H9 (cell line): ENCODE data around the gene NRG3. TPM values are rescaled to one million over a fixed set of nuclear protein-coding genes. Genes with fewer than 3 reads are reported as not detected.
A peak's percentile ranks its signal among the peaks of the same experiment; 100 is the strongest.

Experiments
- DNase-seq: peaks from one replicate; pipeline ENCODE4 v3.0.0-alpha.2; 2017
- H2AFZ ChIP-seq: one replicate; pipeline ENCODE4 v1.6.1; 2013; ENCODE audit warnings: mild to moderate bottlenecking, low read length, control low read depth, moderate library complexity
- H2AK5ac ChIP-seq: 2 replicates; pipeline ENCODE4 v1.6.1; 2013; ENCODE audit warnings: low read length, control low read depth, mixed read lengths; ENCODE audit not compliant: insufficient read length
- H2BK120ac ChIP-seq: one replicate; pipeline ENCODE4 v1.6.1; 2013; ENCODE audit warnings: low read depth, mild to moderate bottlenecking, low read length, control low read depth, inconsistent platforms; ENCODE audit not compliant: poor library complexity, severe bottlenecking
- H2BK12ac ChIP-seq: 2 replicates; pipeline ENCODE4 v1.6.1; 2013; ENCODE audit warnings: low read length, control low read depth, mixed read lengths, low read depth; ENCODE audit not compliant: insufficient read length
- H2BK15ac ChIP-seq: 2 replicates; pipeline ENCODE4 v1.6.1; 2013; ENCODE audit warnings: low read depth, low read length, control low read depth
- H2BK20ac ChIP-seq: one replicate; pipeline ENCODE4 v1.6.1; 2013; ENCODE audit warnings: low read depth, mild to moderate bottlenecking, low read length, control low read depth, inconsistent platforms; ENCODE audit not compliant: poor library complexity, severe bottlenecking
- H2BK5ac ChIP-seq: 2 replicates; pipeline ENCODE4 v1.6.1; 2013; ENCODE audit warnings: low read length, control low read depth, mixed read lengths; ENCODE audit not compliant: insufficient read length
- H3K14ac ChIP-seq: 2 replicates; pipeline ENCODE4 v1.6.1; 2013; ENCODE audit warnings: low read length, control low read depth; ENCODE audit not compliant: insufficient read depth
- H3K18ac ChIP-seq: 2 replicates; pipeline ENCODE4 v1.6.1; 2013; ENCODE audit warnings: low read depth, mild to moderate bottlenecking, mixed read lengths, low read length, control low read depth; ENCODE audit not compliant: insufficient read length
- H3K23ac ChIP-seq: 2 replicates; pipeline ENCODE4 v1.6.1; 2013; ENCODE audit warnings: low read length, control low read depth, mixed read lengths, low read depth; ENCODE audit not compliant: insufficient read length
- H3K23me2 ChIP-seq: 2 replicates; pipeline ENCODE4 v1.6.1; 2013; ENCODE audit warnings: low read depth, mild to moderate bottlenecking, mixed read lengths, low read length, control low read depth; ENCODE audit not compliant: insufficient read length, poor library complexity, severe bottlenecking
- H3K27ac ChIP-seq: 2 replicates; pipeline ENCODE4 v1.5.1; 2013; ENCODE audit warnings: low read length, control low read depth, mixed read lengths, low read depth; ENCODE audit not compliant: insufficient read length
- H3K27me3 ChIP-seq: 2 replicates; pipeline ENCODE4 v1.6.1; 2013; ENCODE audit warnings: low read length, control low read depth, inconsistent platforms; ENCODE audit not compliant: insufficient read depth
- H3K4ac ChIP-seq: 2 replicates; pipeline ENCODE4 v1.6.1; 2013; ENCODE audit warnings: low read depth, mild to moderate bottlenecking, control low read depth, inconsistent platforms, low read length, moderate library complexity
- H3K4me1 ChIP-seq: 2 replicates; pipeline ENCODE4 v1.6.1; 2013; ENCODE audit warnings: low read length, control low read depth, inconsistent platforms; ENCODE audit not compliant: insufficient read depth
- H3K4me2 ChIP-seq: 2 replicates; pipeline ENCODE4 v1.6.1; 2013; ENCODE audit warnings: low read length, control low read depth, mixed read lengths; ENCODE audit not compliant: insufficient read length, insufficient read depth
- H3K56ac ChIP-seq: 2 replicates; pipeline ENCODE4 v1.6.1; 2013; ENCODE audit warnings: low read depth, mild to moderate bottlenecking, mixed read lengths, low read length, control low read depth; ENCODE audit not compliant: insufficient read length
- H3K79me1 ChIP-seq: 2 replicates; pipeline ENCODE4 v1.6.1; 2013; ENCODE audit warnings: low read depth, mild to moderate bottlenecking, moderate library complexity, low read length, control low read depth, inconsistent platforms; ENCODE audit not compliant: insufficient read depth, poor library complexity, severe bottlenecking
- H3K79me2 ChIP-seq: 2 replicates; pipeline ENCODE4 v1.6.1; 2013; ENCODE audit warnings: low read length, control low read depth, inconsistent platforms; ENCODE audit not compliant: insufficient read depth
- H3K9ac ChIP-seq: 2 replicates; pipeline ENCODE4 v1.6.1; 2013; ENCODE audit warnings: low read length, control low read depth, mixed read lengths; ENCODE audit not compliant: insufficient read length; ENCODE audit errors: extremely low read depth
- H3K9me3 ChIP-seq: one replicate; pipeline ENCODE4 v1.6.1; 2013; ENCODE audit warnings: low read depth, low read length, inconsistent platforms; ENCODE audit not compliant: control insufficient read depth
- H3T11ph ChIP-seq: one replicate; pipeline ENCODE4 v1.6.1; 2013; ENCODE audit warnings: mild to moderate bottlenecking, low read length, control low read depth, inconsistent platforms
- H4K20me1 ChIP-seq: one replicate; pipeline ENCODE4 v1.6.1; 2013; ENCODE audit not compliant: control insufficient read depth, insufficient read length, insufficient read depth
- H4K5ac ChIP-seq: 2 replicates; pipeline ENCODE4 v1.6.1; 2013; ENCODE audit warnings: low read depth, mild to moderate bottlenecking, mixed read lengths, low read length, control low read depth; ENCODE audit not compliant: insufficient read length
- H4K8ac ChIP-seq: replicated peaks from 2 replicates; pipeline ENCODE4 v1.6.1; 2013; ENCODE audit warnings: low read length, control low read depth, mixed read lengths, low read depth; ENCODE audit not compliant: insufficient read length
- H4K91ac ChIP-seq: 2 replicates; pipeline ENCODE4 v1.6.1; 2013; ENCODE audit warnings: low read depth, mild to moderate bottlenecking, moderate library complexity, mixed read lengths, low read length, control low read depth; ENCODE audit not compliant: insufficient read length
- H3K27ac Mint-ChIP-seq, 3 experiments: 2 replicates in 2 of 3; 3 replicates in 1 of 3; pipeline ENCODE4 v1.8.0; 2020 to 2021; ENCODE audit warnings: mixed read lengths in 3 of 3, mild to moderate bottlenecking in 1 of 3, moderate library complexity in 1 of 3
- H3K27me3 Mint-ChIP-seq: 2 replicates; pipeline ENCODE4 v1.8.0; 2021; ENCODE audit warnings: low read depth, mild to moderate bottlenecking, moderate library complexity, mixed read lengths
- H3K36me3 Mint-ChIP-seq, 3 experiments: 2 replicates in 2 of 3; 3 replicates in 1 of 3; pipeline ENCODE4 v1.8.0; 2020 to 2021; ENCODE audit warnings: low read depth in 3 of 3, mixed read lengths in 3 of 3; ENCODE audit not compliant: insufficient read depth in 1 of 3
- H3K4me1 Mint-ChIP-seq, 2 experiments: 2 replicates each; pipeline ENCODE4 v1.8.0; 2020; ENCODE audit warnings: mixed read lengths in 2 of 2
- H3K4me3 Mint-ChIP-seq, 2 experiments: 2 replicates in 1 of 2; 3 replicates in 1 of 2; pipeline ENCODE4 v1.8.0; 2020 to 2021; ENCODE audit warnings: mild to moderate bottlenecking in 2 of 2, mixed read lengths in 2 of 2, moderate library complexity in 1 of 2
- H3K9me3 Mint-ChIP-seq, 2 experiments: 2 replicates in 1 of 2; 3 replicates in 1 of 2; pipeline ENCODE4 v1.8.0; 2020; ENCODE audit warnings: mild to moderate bottlenecking in 2 of 2, mixed read lengths in 2 of 2, moderate library complexity in 1 of 2
- CTCF ChIP-seq: fragments of 200-600 bp; sonication (generic); conservative IDR thresholded peaks from 3 replicates; pipeline ENCODE4 v1.8.0; 2021; ENCODE audit warnings: antibody characterized with exemption, mild to moderate bottlenecking
- WGBS: extraction: QIAGEN DNeasy Blood & Tissue Kit; methylation state at CpG from one replicate; pipeline ENCODE4 v1.1.7; 2013; ENCODE audit warnings: missing lambda C conversion rate, low lambda C conversion rate, mixed read lengths; ENCODE audit not compliant: insufficient read length; ENCODE audit errors: extremely low coverage; 5-methylcytosine and 5-hydroxymethylcytosine counted together
- total RNA-seq: library from RNA; stranded (reverse); gene quantifications from 2 replicates; pipeline ENCODE4 v1.2.1, GENCODE V29; 2021

NRG3 gene
- total RNA-seq, 1 experiment from 2014 or later, result 1.6 TPM

GRCh38 chr10:81949283-81949682, 74.3 kb downstream of the NRG3 start:
- H3K27ac Mint-ChIP-seq, result no peak overlapping the region
- H3K27me3 Mint-ChIP-seq, result no peaks in the 10 kb centered on the region
- H4K8ac ChIP-seq, result no peak overlapping the region
- H3K4me3 Mint-ChIP-seq, result no peak overlapping the region
- no peak overlapping the region for H4K91ac ChIP-seq
- no peak overlapping the region for H2BK5ac ChIP-seq
- no peak overlapping the region for H3K23ac ChIP-seq
- no peak overlapping the region for H4K5ac ChIP-seq
- H3K9ac ChIP-seq, result no peak overlapping the region
- H3T11ph ChIP-seq, result no peak overlapping the region
- H4K20me1 ChIP-seq, result no peaks in the 10 kb centered on the region
- no peaks in the 10 kb centered on the region for H3K79me2 ChIP-seq
- H3K9me3 ChIP-seq, result no peaks in the 10 kb centered on the region
- no peaks in the 10 kb centered on the region for H3K23me2 ChIP-seq
- DNase-seq, result no peak
- peak; percentile 22; the same call in 2 of the 3 replicates for TF ChIP-seq CTCF
- no peak overlapping the region for H2BK15ac ChIP-seq
- no peak overlapping the region for H2BK20ac ChIP-seq
- no peaks in the 10 kb centered on the region for H3K9me3 Mint-ChIP-seq
- no peaks in the 10 kb centered on the region for H3K4me1 ChIP-seq
- no peaks in the 10 kb centered on the region for H3K36me3 Mint-ChIP-seq
- no peak overlapping the region; the same call in 1 of the 2 replicates for H3K14ac ChIP-seq
- no peak overlapping the region for H3K4ac ChIP-seq
- H2BK12ac ChIP-seq, result no peak overlapping the region
- H2AK5ac ChIP-seq, result no peak overlapping the region
- no peak overlapping the region for H3K27ac ChIP-seq
- no peak overlapping the region for H2AFZ ChIP-seq
- no peak overlapping the region for H2BK120ac ChIP-seq
- WGBS, result no CpG with 5 or more reads among the region's 5 CpGs
- H3K4me1 Mint-ChIP-seq, result peaks cover 14% of the 10 kb centered on the region in 2 experiments
- no peak overlapping the region for H3K56ac ChIP-seq
- H3K4me2 ChIP-seq, result no peak overlapping the region
- no peaks in the 10 kb centered on the region for H3K27me3 ChIP-seq
- H3K79me1 ChIP-seq, result no peaks in the 10 kb centered on the region
- H3K18ac ChIP-seq, result no peak overlapping the region
